GM19025 (cell line): ENCODE measurements around the gene GTF2F1.
"Not testable (repeated sequence)": the region's sequence is repeated elsewhere in the genome, so short reads cannot be mapped to it uniquely, and the experiment has no call there.

Experiments
- ATAC-seq: cut with Tn5 transposase; IDR thresholded peaks from one replicate; pipeline ENCODE4 v1.9.1; 2021; ENCODE audit warnings: mild to moderate bottlenecking, low read depth, moderate library complexity; ENCODE audit not compliant: unreplicated experiment

The GTF2F1 gene

DNA sequence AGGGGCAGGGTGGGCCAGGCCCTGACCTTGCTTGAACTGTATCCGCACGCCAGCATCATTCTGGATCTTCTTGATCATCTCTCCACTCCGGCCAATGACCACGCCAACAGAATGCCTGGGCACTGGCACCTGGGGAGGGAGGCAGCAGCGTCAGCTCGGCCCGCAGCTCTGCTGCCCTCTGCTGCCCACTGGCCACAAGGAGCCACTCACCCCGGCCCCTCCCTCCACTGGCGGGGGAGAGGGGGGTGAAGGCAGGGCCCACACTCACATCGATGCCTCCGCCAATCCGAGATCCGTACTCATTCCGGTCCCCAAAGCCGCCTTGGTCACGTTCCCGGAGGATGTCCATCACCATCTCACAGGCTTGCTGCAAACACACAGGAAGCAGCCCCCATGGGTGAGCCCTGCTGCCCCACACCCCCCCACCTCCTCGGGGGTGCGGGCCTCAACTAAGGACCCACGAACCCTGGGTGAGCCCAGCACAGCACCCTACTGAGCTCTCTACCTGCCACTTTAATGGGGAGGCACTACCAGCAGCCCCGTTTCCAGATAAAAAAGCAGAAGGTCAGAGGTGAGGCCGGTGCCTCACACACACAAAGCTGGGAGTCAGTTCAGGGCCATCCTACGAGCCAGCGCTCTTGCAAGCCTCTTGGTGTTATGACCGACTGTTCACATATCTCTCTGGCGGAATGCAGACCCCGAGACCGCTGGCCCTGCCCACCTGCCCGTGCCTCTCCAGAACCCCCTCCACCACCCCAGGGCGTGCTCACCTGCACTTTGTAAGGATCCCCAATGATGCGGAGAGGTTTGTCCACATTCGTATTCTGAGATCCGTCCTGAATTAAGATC, 25.0 kb upstream of the GTF2F1 start:
- ATAC-seq = no peak

DNA sequence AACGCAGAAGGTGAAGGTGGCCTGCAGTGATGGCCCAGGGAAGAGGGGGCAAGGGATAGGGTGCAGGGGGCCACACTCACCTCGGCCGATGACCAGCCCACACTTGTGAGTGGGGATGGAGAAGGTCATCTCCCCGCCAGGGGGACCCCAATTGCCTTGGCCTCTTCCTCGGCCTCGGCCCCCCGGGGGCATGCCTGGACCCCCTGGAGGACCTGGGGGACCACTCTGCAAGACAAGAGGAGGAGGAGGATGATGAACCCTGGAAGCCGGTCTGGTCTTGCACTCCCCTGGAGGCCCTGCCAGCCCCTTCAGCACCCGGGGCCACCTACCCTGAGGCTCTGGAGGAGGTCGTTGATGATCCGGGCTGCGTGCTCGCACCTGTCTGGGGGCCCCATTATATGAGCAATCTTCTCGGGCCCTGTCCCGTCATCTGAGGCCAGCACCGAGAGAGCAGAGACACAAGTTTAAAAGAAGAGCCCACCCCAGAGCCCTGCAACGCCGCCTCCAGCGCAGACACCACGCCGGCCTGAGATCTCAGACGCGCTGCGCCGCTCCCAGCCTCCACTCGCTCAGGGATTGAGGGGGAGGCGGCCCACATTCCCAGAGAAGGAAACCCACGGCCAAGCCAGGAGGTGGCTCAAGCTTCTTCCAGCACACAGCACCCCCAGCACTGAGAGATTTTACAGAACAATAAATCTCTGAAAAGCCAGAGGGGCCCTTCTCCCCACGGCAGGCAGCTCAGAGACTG, 23.9 kb upstream of the GTF2F1 start:
- ATAC-seq = no peak

- no peak for ATAC-seq
Observed at GRCh38 chr19:6415591-6416190, 22.7 kb upstream of the GTF2F1 start.

- no peak for ATAC-seq
Observed at GRCh38 chr19:6414793-6415590, 22.0 kb upstream of the GTF2F1 start.

DNA sequence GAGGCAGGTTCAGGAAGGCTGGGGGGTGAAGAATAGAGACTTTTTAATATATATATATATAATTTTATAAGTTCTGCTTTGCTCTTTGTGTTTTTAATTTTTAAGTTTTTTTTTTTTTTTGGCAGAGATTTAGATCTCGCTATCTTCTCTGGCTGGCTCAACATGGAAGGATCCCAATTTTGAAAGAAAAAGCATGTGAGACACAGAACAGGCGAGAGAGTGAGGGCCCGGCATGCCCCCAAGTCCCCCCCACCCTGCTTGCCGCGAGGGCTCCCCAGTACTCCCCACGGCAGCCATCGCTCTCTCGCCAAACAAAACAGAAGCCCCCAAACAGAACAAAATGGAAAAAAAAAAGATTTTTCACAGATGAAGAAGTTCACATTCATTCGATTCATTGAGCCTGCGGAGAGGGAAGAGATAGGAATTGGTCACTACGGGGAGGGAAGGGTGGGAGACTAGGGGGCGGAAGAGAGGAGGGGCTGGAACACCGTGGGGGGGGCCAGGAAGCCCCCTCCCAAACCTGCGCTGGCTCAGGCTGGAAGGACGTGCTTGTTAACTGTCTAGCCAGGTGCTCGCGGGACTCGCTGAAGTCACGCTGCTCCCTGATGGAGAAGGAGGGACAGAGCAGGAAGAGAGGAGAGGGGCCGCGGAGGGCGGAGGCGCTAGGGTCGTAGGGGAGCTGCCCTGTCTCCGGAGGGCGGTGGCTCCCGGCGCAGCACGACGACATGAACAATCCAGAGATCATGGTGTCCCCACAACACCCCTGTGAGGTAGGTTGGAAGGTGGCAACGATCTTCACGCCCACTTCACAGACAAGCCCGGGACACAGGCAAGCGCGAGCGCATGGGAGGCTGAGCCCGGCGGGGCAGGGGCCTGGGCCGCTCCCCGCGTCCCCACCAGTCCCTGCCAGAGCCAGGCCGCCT, 21.0 kb upstream of the GTF2F1 start:
- no peak for ATAC-seq

DNA sequence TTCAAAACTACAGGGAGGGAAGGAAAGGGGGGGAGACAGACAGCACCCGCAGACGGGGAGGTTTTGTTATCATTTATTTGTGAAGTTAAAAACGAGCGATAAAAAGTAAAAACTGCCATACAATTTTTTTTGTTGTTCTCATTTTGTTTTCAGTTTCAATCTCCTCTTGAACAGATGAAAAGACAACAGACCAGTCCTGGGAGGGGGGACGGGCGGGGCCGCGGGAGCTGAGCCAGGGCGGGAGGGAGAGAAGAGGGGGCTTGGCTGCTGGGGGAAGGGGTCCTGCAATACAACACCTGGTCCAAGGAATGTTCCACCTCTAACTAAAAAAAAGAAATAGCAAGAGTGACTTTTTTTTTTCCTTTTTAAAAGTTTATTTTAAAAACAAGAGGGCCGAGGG, 20.3 kb upstream of the GTF2F1 start:
- ATAC-seq = no peak

DNA sequence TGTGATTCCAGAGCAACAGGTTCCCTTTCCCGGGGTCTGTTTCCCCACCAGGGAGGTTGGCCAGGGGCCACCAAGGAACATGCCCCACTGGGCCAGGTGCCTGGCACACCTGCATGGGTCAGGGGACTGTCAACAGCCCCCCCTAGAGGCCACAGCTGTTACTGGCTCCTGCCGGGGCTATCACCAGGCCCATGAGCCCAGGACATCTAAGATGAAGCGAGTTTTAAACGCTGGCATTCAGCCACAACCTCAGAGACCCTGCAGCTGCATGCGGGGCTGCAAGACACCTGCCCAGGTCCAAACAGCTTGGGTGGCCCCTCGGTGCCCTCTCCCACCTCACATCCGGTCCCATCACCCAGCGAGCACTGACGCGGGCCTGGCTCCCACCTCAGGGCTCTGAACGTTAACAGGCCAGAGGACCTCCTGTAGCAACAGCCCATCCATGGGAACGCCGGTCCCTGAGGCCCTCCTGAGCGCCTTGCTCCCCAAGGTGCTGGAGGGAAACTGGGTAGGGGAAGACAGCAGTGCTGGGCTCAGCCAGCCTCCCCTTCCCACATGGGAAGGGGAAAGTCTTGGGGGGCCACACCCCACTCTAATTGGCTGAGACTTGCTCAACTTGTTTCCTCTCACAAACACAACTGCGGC, 19.6 kb upstream of the GTF2F1 start:
- no peak for ATAC-seq

- no peak for ATAC-seq
Observed at GRCh38 chr19:6412061-6412446, 19.1 kb upstream of the GTF2F1 start.

DNA sequence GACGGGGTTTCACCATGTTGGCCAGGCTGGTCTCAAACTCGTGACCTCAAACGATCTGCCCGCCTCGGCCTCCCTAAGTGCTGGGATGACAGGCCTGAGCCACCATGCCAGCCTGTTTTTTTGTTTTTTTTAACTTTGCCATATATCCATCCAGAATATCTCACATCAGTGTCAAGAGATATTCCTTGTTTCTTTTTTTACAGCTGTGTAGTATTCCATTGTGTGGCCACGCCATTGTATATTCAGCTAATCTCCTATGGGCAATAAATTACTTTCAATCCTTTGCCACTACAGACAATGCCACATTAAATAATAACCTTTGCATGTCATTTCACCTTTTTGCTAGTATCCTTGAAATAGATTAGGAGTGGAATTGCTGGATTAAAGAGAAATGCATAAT, 16.4 kb upstream of the GTF2F1 start:
- no peak for ATAC-seq

GRCh38 chr19:6406401-6406800, 13.4 kb upstream of the GTF2F1 start:
- ATAC-seq = no peak

DNA sequence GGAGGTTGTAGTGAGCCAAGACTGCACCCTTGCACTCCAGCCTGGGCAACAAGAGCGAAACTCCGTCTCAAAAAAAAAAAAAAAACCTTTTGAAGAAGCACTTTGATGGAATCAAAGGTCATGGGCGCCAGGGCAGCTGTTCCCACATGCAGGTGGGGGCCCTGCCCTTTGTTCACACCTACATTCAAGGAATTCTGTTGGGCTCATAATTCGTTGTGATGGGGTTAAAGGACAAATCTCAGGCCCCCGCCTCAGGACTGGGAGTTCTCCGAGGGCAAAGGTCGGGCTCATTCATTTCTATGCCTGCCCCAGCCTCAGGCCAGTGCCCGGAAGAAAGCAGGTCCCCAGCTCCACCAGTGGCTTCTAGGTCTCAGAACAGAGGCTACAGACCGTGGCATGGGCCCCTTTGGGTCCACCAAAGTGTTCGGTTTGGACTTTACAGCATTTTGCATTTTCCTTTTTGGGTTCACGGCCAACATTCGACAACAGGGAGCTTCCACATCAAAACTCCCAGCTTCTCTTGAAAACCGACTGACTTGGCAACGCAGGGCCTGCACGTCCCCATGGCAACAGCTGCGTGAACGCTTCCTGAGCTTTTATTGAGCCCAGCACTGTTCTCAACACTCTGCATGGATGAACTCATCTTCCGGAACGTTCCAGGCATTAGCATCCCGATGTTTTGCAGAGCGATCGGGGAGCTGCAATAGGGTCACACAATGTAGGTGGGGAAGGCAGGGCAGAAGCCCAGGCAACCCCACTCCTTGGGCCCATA, 10.1 kb upstream of the GTF2F1 start:
- no peak for ATAC-seq

DNA sequence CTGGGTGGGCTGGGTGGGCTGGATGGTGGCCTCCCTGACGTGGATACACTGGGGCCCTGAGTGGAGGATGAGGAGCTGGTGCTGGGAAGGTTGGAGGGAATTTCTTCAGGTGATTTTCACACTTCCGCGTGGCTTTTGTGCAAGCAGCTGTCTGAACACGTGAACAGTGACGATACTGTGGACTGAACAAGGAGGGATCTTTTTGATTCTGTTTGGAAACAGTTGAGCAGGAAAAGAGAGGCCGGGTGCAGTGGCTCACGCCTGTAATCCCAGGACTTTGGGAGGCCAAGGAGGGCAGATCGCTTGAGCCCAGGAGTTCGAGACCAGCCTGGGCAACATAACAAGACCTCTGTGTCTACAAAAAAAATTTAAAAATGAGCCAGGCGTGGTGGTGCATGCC, 9.1 kb upstream of the GTF2F1 start:
- no peak for ATAC-seq

DNA sequence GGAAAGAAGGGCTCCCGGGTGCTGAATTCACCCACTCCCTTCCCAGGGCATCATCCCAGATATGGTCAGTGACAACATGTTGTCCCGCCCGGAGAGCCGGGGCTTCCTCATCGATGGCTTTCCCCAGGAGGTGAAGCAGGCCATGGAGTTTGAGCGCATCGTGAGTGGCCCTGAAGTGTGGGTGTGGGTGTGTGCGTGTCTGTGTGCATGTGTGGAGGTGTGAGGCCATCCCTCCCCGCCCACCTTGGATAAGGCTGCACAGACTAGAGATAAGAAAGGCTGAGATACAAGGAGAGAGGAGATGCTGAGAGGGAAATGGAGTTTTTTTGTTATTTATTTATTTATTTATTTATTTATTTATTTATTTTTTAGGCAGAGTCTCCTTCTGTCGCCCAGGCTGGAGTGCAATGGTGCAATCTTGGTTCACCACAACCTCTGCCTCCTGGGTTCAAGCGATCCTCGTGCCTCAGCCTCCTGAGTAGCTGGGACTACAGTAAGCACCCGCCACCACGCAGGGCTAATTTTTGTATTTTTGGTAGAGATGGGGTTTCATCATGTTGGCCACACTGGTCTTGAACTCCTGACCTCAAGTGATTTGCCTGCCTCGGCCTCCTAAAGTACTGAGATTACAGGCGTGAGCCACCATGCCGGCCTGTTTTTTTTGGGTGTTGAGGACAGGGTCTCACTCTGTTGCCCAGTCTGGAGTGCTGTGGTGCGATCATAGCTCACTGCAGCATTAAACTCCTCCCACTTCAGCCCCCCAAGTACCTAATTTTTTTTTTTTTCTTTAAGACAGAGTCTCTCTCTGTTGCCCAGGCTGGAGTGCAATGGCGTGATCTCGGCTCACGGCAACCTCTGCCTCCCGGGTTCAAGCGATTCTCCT, 7.3 kb upstream of the GTF2F1 start:
- not testable (repeated sequence) for ATAC-seq

DNA sequence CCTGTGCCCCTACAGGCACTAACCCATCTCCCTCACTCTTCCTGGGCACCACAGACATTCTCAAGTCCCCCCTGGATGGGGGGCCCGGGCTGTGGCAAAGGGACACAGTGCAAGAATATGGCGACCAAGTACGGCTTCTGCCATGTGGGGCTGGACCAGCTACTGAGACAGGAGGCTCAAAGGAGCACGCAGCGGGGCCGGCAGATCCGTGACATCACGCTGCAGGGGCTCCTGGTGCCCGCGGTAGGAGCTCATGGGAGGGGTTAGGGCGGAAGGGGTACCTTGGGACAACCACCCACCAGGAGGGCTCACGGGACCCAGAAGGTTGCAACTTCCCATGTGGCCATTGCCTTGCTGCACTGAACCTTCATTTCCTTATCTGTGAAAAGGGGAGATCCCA, 3.3 kb upstream of the GTF2F1 start:
- ATAC-seq = no peak

DNA sequence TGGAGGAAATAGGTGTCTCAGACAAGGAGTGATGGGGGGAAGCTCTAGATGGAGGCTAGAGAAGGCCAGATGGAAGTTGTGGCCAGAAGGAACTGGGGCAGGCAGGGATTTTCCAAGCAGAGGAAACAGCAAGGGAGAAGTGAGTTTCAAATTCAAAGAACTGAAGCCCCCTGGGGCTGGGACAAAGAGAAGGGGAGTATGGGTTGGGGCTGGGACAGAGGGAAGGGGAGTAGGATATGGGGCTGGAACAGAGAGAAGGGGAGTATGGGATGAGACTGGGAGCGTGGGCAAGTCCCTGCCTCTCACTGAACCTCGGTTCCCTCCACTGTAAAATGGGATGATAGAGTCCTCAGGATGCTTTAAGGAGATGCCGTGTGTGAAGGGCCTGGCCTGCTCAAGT, 1.9 kb upstream of the GTF2F1 start:
- no peak for ATAC-seq

GRCh38 chr19:6393983-6394412, 1.0 kb upstream of the GTF2F1 start:
- no peak for ATAC-seq
